Right kidney (tissue), 9 donors: ENCODE results near the gene FAM174A.

Experiments used
- DNase-seq: peaks from one replicate; pipeline ENCODE4 v3.0.0-alpha.2; 2016
- long read RNA-seq, 8 donors: transcript quantifications; one replicate each; lab custom pipeline, GENCODE V29; 2026

Gene FAM174A
- long read RNA-seq, donor 1, transcript FAM174A-201 (3 exons, 1,356 nt) = major isoform, 19 of 19 reads
- long read RNA-seq, donor 1, partial matches to known transcripts = 0 of 19 reads
- long read RNA-seq, donor 1, other reads (novel, unspliced or antisense) = 0 of 19 reads
- long read RNA-seq, donor 2, transcript FAM174A-201 (3 exons, 1,356 nt) = major isoform, 16 of 16 reads
- long read RNA-seq, donor 2, partial matches to known transcripts = 0 of 16 reads
- long read RNA-seq, donor 2, other reads (novel, unspliced or antisense) = 0 of 16 reads
- long read RNA-seq, donor 3, transcript FAM174A-201 (3 exons, 1,356 nt) = major isoform, 7 of 7 reads
- long read RNA-seq, donor 3, partial matches to known transcripts = 0 of 7 reads
- long read RNA-seq, donor 3, other reads (novel, unspliced or antisense) = 0 of 7 reads
- long read RNA-seq, donor 4, transcript FAM174A-201 (3 exons, 1,356 nt) = major isoform, 13 of 13 reads
- long read RNA-seq, donor 4, partial matches to known transcripts = 0 of 13 reads
- long read RNA-seq, donor 4, other reads (novel, unspliced or antisense) = 0 of 13 reads
- long read RNA-seq, donor 5, transcript FAM174A-201 (3 exons, 1,356 nt) = major isoform, 10 of 10 reads
- long read RNA-seq, donor 5, partial matches to known transcripts = 0 of 10 reads
- long read RNA-seq, donor 5, other reads (novel, unspliced or antisense) = 0 of 10 reads
- long read RNA-seq, donor 6, transcript FAM174A-201 (3 exons, 1,356 nt) = major isoform, 14 of 14 reads
- long read RNA-seq, donor 6, partial matches to known transcripts = 0 of 14 reads
- long read RNA-seq, donor 6, other reads (novel, unspliced or antisense) = 0 of 14 reads
- long read RNA-seq, donor 7, transcript FAM174A-201 (3 exons, 1,356 nt) = major isoform, 15 of 20 reads
- long read RNA-seq, donor 7, partial matches to known transcripts = 5 of 20 reads
- long read RNA-seq, donor 7, other reads (novel, unspliced or antisense) = 0 of 20 reads
- long read RNA-seq, donor 8, transcript FAM174A-201 (3 exons, 1,356 nt) = major isoform, 7 of 7 reads
- long read RNA-seq, donor 8, partial matches to known transcripts = 0 of 7 reads
- long read RNA-seq, donor 8, other reads (novel, unspliced or antisense) = 0 of 7 reads

GRCh38 chr5:100535060-100536005 lies at the start of gene FAM174A:
FAM174A (plus strand) TSS chr5:100535374; CDS start chr5:100535531, 157 bp downstream.
- DNase-seq = peak; percentile 96

DNA sequence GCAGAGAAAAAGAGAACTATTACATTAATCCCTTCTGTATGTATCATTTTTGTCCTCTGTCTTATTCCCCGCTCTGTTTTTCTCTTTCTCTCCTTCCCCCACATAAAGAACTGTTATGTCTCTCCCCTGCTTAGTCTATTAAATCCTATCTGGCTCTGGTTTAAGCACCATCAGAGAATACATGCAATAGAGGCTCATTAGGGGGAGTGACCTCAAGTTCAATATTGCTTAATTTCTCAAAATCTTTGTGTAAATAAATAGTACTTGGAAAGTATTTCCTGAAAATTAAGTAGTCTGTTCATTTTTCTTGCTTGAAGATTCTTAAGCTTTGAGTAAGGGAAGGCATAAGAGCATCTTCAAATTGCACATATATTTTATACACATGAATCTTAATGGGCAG lies 41.2 kb upstream of the FAM174A start:
- DNase-seq = no peak

DNA sequence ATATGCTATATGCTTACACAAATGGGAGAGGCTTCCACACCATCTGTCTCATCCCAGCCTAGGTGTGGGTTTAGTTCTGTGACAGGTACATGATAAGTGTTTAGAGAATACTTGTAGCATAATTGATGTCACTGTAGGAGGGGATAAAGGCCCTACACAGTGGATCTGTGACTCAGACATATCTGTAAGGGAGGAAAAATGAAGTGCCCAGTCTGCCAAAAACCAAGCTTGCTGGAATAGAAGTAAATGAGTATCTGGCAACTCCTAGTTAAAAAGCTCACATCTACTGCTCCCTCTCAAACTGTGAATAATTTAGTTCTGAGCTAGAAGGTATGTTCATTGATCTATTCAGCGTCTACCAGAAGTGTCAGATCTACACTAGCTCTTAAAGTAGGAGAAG lies 38.9 kb upstream of the FAM174A start:
- DNase-seq = no peak

DNA sequence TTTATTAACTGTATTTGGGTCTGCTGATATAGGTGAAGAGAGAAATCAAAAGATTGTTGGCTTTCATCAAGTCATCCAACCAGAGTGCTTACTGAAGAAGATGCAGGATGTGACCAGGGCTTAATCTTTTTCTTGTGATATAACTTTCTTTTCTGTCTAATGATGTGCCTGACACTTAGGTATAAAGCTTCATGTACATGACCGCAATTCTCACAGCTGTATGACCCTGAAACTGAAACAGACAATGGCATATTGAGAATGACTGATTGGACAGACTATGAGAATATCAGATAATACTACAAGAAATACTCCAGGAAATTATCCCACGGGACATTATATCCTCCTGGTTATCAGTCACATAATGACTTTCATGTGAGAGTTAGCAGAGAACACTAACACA lies 32.5 kb upstream of the FAM174A start:
- no peak for DNase-seq

DNA sequence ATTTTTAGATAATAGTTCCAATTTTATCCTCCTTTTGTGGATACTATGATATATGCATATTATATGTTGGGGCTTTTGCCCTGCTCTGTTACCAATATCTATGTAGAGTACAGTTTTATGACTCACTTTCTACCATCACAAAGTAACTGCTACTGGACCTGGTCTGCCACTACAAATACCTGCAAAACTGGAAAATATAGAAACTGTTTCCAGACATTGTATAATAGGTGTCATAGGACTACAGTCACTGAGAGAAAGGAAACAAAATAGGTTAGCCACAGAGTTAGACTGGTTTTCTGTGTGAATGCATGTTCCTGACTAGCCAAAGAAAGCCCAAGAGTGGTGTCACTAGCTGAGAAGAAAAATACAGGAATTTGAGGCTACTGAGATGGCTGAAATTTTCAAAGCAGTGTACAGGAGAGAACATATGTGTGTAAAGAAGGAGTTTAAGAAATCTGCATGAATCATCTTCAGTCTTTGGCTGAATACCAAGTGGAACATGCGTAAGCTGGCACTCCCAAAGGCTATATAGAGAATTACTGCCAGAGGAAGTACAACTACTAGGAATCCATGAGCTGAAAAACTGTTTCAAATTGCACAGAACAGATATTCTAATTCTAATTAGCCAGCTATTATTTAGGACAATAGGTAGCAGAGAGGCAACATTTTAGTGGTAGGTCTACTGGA lies 29.0 kb upstream of the FAM174A start:
- DNase-seq = no peak

DNA sequence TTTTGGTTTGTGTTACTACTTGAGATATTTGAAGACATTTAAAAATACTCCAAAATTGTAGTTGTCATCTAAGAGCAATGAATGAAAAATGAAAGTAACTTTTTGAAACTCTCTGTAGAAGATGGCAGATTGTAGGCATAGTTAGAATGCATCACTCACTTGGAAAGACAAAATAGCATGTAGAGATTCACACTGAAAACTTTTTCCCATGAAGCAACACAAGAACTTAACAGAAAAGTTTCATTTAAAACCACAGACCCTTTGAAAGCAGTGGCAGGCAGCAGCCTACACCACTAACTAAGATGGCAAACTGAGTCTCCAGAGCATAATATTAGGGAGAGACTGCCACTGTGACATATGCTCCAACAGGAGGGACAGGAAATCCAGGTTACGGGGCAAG lies 18.9 kb upstream of the FAM174A start:
- no peak for DNase-seq

DNA sequence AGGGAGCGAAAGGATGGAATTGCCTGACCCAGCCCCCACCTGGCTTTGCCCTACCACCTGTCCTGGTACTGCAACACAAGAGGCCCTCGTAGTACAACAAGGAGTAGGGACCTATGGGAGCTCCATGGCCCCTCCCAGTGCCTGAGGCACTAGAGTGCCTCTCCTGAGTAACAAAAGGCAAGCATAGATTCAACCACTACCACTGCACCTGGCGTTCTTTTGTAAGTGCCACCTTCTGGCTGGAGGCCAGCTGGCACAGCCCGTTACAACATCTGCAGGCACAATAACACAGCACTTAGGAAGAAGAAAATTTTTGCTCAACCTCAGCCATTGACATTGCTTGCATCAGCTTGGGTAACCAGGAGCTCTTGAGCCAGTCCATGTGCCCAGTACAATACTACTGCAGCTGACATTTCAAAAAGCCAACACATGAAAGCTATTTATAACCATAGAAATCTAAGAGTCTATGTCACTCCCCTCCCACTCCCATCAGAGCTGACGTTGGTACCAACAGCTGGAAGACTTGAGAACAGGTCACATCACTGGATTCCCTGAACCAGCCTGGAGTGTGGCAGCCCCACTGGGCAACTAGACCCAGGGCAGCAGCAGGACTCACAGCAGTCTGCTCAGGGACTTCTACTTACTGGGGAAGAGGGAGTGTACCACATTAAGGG lies 17.7 kb upstream of the FAM174A start:
- DNase-seq = no peak

DNA sequence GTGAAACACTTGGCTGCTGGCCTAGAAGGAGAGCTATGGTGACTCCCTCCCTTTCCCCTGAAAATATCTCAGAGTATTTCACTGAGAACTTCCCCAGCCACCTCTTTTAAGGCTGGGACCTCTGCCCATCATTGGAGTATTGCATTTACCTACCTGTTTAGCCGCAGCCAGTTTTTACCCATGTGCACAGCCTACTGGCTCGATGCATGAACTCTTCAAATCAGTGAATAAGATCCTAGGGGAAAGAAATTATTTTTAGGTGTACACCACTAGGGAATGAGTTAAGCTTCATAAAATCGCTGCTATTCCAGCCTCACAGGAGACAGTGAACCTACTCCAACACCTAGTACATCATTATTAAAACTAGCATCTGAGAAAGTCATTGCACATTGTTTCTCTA lies 16.8 kb upstream of the FAM174A start:
- DNase-seq = no peak

GRCh38 chr5:100519075-100519474 lies 16.1 kb upstream of the FAM174A start:
- DNase-seq = no peak

GRCh38 chr5:100520348-100520747 lies 14.8 kb upstream of the FAM174A start:
- no peak for DNase-seq

DNA sequence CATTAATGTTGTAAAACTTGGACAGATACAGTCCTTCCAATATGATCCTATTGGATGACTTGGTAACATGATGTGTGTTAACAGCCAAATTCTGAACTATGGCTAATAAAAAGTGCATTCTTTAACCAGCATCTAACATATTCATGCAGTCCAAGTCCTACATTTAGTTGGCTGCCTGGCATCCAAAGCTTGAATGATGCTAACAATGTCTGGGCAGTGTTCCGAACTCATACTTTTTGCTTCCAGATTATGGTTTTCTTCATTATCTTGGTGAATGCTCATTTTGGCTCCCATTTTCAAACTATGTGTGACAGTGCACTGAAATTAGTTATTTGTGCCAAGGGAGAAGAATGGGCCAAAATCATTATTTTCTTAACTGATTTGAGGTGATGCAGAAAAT lies 2.8 kb downstream of the FAM174A start:
- DNase-seq = no peak

DNA sequence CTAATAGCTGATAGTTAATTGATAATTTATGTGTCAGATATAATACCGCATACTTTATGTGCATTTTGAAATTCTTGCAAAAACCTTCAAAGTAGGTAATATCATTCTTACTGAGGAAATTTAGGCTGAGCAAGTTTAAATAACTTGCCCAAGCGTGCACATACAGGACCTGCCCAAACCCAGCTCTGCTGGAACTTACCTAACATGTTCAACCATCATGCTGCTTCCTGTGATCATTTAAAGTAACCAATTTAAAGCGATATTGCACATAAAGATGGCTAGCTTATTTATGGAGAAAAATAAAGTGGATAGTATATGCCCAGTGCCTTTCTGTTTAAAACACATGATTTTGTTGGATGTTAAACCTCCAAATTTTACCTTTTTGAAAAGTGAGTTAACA lies 4.3 kb downstream of the FAM174A start:
- no peak for DNase-seq

- DNase-seq = no peak
These were observed 6.9 kb downstream of the FAM174A start for GRCh38 chr5:100542086-100542485.

- no peak for DNase-seq
These were observed 10.8 kb downstream of the FAM174A start for GRCh38 chr5:100546001-100546400.

DNA sequence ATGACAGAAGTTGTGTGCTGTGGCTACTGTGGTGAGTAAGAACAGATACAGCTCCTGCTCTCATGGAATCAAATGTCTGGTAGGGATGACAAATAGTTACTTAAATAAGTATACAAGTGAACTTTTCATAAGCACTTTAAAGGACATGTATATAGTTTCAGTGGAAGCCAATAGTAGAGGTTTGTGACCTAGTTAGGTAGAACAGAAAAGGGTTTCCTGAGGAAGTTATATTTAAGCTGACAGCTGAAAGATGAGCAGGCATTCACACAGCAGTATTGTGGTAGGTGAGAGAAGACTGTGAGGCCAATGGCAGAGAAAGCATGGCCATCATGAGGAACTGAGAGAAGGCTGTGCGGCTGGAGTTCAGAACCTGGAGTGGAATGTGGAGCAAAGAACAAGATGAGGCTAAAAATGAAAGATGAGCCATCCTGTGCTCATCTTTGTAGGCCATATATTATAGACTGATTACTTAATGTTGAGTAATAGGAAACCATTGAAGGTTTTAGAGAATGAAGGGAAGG lies 15.4 kb downstream of the FAM174A start:
- no peak for DNase-seq

DNA sequence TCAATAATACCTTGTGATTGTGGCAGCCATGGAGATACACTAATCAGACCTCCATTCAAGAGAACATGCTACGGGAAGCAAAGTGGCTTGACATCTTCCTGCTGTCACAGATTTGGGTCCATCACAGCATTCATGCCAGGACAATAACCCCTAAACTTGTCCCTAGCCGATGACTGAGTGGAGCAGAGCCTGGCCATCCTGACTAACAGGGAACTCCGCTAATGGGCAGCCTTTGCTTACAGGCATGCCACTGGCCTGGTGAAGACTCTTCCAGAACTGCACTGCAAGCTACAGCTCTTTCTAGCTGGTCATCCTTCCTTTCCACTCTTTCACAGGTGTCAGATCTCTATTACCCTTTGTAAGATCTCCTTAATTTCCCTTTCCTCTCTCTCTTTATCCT lies 16.0 kb downstream of the FAM174A start:
- DNase-seq = no peak

GRCh38 chr5:100553209-100553608 lies 18.0 kb downstream of the FAM174A start:
- no peak for DNase-seq

GRCh38 chr5:100560860-100561259 lies 25.7 kb downstream of the FAM174A start:
- DNase-seq = no peak

GRCh38 chr5:100562821-100563220 lies 27.6 kb downstream of the FAM174A start:
- DNase-seq = no peak

GRCh38 chr5:100566382-100567141 lies 31.4 kb downstream of the FAM174A start:
- no peak for DNase-seq
